Osteoblast (primary cell): ENCODE measurements around the gene GLCCI1. TPM values are rescaled to one million over a fixed set of nuclear protein-coding genes. Genes with fewer than 3 reads are reported as not detected.

Source experiments
- DNase-seq: peaks from one replicate; pipeline ENCODE4 v3.0.0; 2011; ENCODE audit warnings: low spot score, mixed read lengths; ENCODE audit not compliant: insufficient read length; ENCODE audit errors: missing footprints
- H2AFZ ChIP-seq: 2 replicates; pipeline ENCODE4 v1.6.0; 2011; ENCODE audit warnings: mild to moderate bottlenecking, low read length
- H3K27ac ChIP-seq: 2 replicates; pipeline ENCODE4 v1.5.1; 2011; ENCODE audit warnings: mild to moderate bottlenecking, low read depth, low read length, moderate library complexity
- H3K27me3 ChIP-seq: 2 replicates; pipeline ENCODE4 v1.6.0; 2012; ENCODE audit warnings: mild to moderate bottlenecking, control low read depth, inconsistent platforms, low read length, moderate library complexity; ENCODE audit not compliant: insufficient read depth
- H3K36me3 ChIP-seq: 2 replicates; pipeline ENCODE4 v1.5.1; 2011; ENCODE audit warnings: mild to moderate bottlenecking, low read length, control low read depth, moderate library complexity; ENCODE audit not compliant: insufficient read depth
- H3K4me1 ChIP-seq: 2 replicates; pipeline ENCODE4 v1.5.1; 2011; ENCODE audit warnings: mild to moderate bottlenecking, low read length, control low read depth, moderate library complexity; ENCODE audit not compliant: insufficient read depth
- H3K4me2 ChIP-seq: 2 replicates; pipeline ENCODE4 v1.6.0; 2011; ENCODE audit warnings: mild to moderate bottlenecking, low read length; ENCODE audit not compliant: insufficient read depth
- H3K4me3 ChIP-seq: fragments of 200-600 bp; sonication (generic); 3 replicates; pipeline ENCODE4 v1.5.1; 2012; ENCODE audit warnings: mild to moderate bottlenecking, low read length, inconsistent platforms; ENCODE audit not compliant: insufficient read depth
- H3K79me2 ChIP-seq: 2 replicates; pipeline ENCODE4 v1.6.0; 2012; ENCODE audit warnings: mild to moderate bottlenecking, low read length, control low read depth, inconsistent platforms; ENCODE audit not compliant: insufficient read depth
- H3K9me3 ChIP-seq: 2 replicates; pipeline ENCODE4 v1.5.1; 2011; ENCODE audit warnings: low read depth, low read length, control low read depth
- H4K20me1 ChIP-seq: 2 replicates; pipeline ENCODE4 v1.6.0; 2012; ENCODE audit warnings: mild to moderate bottlenecking, low read length, control low read depth; ENCODE audit not compliant: insufficient read depth
- CTCF ChIP-seq: IDR thresholded peaks from 2 replicates; pipeline ENCODE4 v1.5.1; 2011; ENCODE audit warnings: mild to moderate bottlenecking, low read depth, low read length, moderate library complexity; ENCODE audit errors: extremely low read depth
- total RNA-seq: library from RNA; depleted of rRNA; stranded (reverse); fragments of >200 nt; gene quantifications from 2 replicates; pipeline ENCODE4 v1.2.3, GENCODE V29; 2012

The GLCCI1 gene
- total RNA-seq, 1 donor: 10.1 TPM

GRCh38 chr7:8015100-8015745, 46.6 kb downstream of the GLCCI1 start:
- Histone ChIP-seq H3K4me2 (no peak overlapping the region), H4K20me1 (no peaks in the 10 kb centered on the region), H3K79me2 (no peaks in the 10 kb centered on the region), H3K36me3 (peaks cover 4% of the 10 kb centered on the region), H3K4me1 (no peaks in the 10 kb centered on the region), H2AFZ (no peak overlapping the region), H3K4me3 (no peak overlapping the region), H3K27me3 (no peaks in the 10 kb centered on the region), H3K9me3 (no peaks in the 10 kb centered on the region), H3K27ac (no peak overlapping the region)
- no peak for DNase-seq
- no peak for TF ChIP-seq CTCF

- H4K20me1 ChIP-seq: no peaks in the 10 kb centered on the region
- no peak overlapping the region for H3K4me2 ChIP-seq
- DNase-seq: no peak
- H3K27me3 ChIP-seq: no peaks in the 10 kb centered on the region
- H3K4me3 ChIP-seq: no peak overlapping the region
- H3K36me3 ChIP-seq: peaks cover 4% of the 10 kb centered on the region
- H3K9me3 ChIP-seq: no peaks in the 10 kb centered on the region
- no peak for TF ChIP-seq CTCF
- H3K79me2 ChIP-seq: no peaks in the 10 kb centered on the region
- no peak overlapping the region for H3K27ac ChIP-seq
- H3K4me1 ChIP-seq: no peaks in the 10 kb centered on the region
- no peak overlapping the region for H2AFZ ChIP-seq
Observed at GRCh38 chr7:8015746-8016120, 47.1 kb downstream of the GLCCI1 start.

GRCh38 chr7:8017423-8017822, 48.8 kb downstream of the GLCCI1 start:
- no peak overlapping the region for H2AFZ ChIP-seq
- H3K79me2 ChIP-seq: no peaks in the 10 kb centered on the region
- peaks cover 4% of the 10 kb centered on the region for H3K36me3 ChIP-seq
- no peaks in the 10 kb centered on the region for H4K20me1 ChIP-seq
- no peaks in the 10 kb centered on the region for H3K4me1 ChIP-seq
- no peak overlapping the region for H3K27ac ChIP-seq
- no peak overlapping the region for H3K4me3 ChIP-seq
- H3K9me3 ChIP-seq: no peaks in the 10 kb centered on the region
- no peak overlapping the region for H3K4me2 ChIP-seq
- no peak for DNase-seq
- no peaks in the 10 kb centered on the region for H3K27me3 ChIP-seq
- TF ChIP-seq CTCF: no peak

GRCh38 chr7:8018961-8019360, 50.4 kb downstream of the GLCCI1 start:
- TF ChIP-seq CTCF: no peak
- no peaks in the 10 kb centered on the region for H3K79me2 ChIP-seq
- H3K4me3 ChIP-seq: no peak overlapping the region
- no peak for DNase-seq
- H3K4me2 ChIP-seq: no peak overlapping the region
- H3K4me1 ChIP-seq: no peaks in the 10 kb centered on the region
- no peak overlapping the region for H2AFZ ChIP-seq
- no peak overlapping the region for H3K27ac ChIP-seq
- no peaks in the 10 kb centered on the region for H3K9me3 ChIP-seq
- H3K36me3 ChIP-seq: peaks cover 8% of the 10 kb centered on the region
- no peaks in the 10 kb centered on the region for H3K27me3 ChIP-seq
- no peaks in the 10 kb centered on the region for H4K20me1 ChIP-seq
